Measurements from ENCODE around the gene VPS16.
"Not testable (repeated sequence)": the region's sequence is repeated elsewhere in the genome, so short reads cannot be mapped to it uniquely, and the experiment has no call there.

Gene VPS16

GRCh38 chr20:2806351-2806701, 34.2 kb upstream of the VPS16 start:
- ChIA-PET CTCF (no interaction called here), POLR2A (interaction anchor here (0.7 kb wide), 1 partner anchor 13 kb away, joined by 3 read pairs; no protein-coding TSS in a partner anchor)
- no peak for DNase-seq
- peaks cover 0 to 21% (median 11%) of the 10 kb centered on the region in 4 experiments for H3K4me1 ChIP-seq (ENCODE audit: control extremely low read depth in 1 of 4, control insufficient read depth in 4 of 4, insufficient read depth in 4 of 4, low read length in 3 of 4)
- H3K27me3 ChIP-seq (replicated peaks in 2 of 5; ENCODE audit: control insufficient read depth in 4 of 5, insufficient read depth in 5 of 5, low read length in 4 of 5): peaks cover 2 to 28% (median 12%) of the 10 kb centered on the region in 5 experiments
- no peak overlapping the region for H3K27ac ChIP-seq (ENCODE audit: insufficient read depth in 1 of 2, low read depth in 1 of 2, low read length in 2 of 2, poor library complexity in 1 of 2, severe bottlenecking in 2 of 2)
- H3K4me3 ChIP-seq (ENCODE audit: control insufficient read depth in 1 of 7, extremely low read depth in 1 of 7, insufficient read depth in 4 of 7, low read depth in 2 of 7, low read length in 6 of 7): no peak overlapping the region
- H3K36me3 ChIP-seq (ENCODE audit: control insufficient read depth in 4 of 4, insufficient read depth in 4 of 4, low read length in 3 of 4): no peaks in the 10 kb centered on the region
- peaks cover 0 to 3% (median 0%) of the 10 kb centered on the region in 5 experiments for H3K9me3 ChIP-seq (ENCODE audit: control extremely low read depth in 1 of 5, control insufficient read depth in 4 of 5, insufficient read depth in 2 of 5, low read depth in 1 of 5, low read length in 4 of 5)
- 98% methylated on average over 4 of the region's 4 CpGs for WGBS (ENCODE audit: insufficient coverage)

DNA sequence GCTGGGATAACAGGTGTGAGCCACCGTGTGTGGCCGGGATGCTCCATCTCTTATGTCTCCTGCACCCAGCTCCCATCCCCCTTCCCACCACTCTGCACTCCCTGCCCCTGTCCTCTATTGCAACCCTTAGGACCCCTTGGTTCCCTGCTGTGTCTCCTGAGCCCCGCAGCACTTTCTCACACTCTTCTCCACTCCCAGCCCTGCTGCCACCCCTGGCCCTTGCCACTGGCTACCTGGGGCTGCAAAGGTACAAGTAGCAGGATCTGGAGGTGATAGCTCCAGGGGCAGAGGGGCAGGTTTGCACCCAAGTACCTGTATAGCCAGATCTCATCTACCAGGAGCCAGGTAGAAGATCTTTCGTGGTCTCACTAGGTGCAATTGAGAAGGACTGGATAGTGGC, 33.5 kb upstream of the VPS16 start:
- ChIA-PET POLR2A (no interaction called here), CTCF (no interaction called here)
- H3K36me3 ChIP-seq (ENCODE audit: control insufficient read depth in 4 of 4, insufficient read depth in 4 of 4, low read length in 3 of 4): no peaks in the 10 kb centered on the region
- WGBS (ENCODE audit: insufficient coverage): 100% methylated on average over 3 of the region's 4 CpGs
- H3K27me3 ChIP-seq (replicated peaks in 2 of 5; ENCODE audit: control insufficient read depth in 4 of 5, insufficient read depth in 5 of 5, low read length in 4 of 5): peaks cover 2 to 28% (median 12%) of the 10 kb centered on the region in 5 experiments
- DNase-seq: no peak
- peaks cover 0 to 14% (median 5%) of the 10 kb centered on the region in 4 experiments for H3K4me1 ChIP-seq (ENCODE audit: control extremely low read depth in 1 of 4, control insufficient read depth in 4 of 4, insufficient read depth in 4 of 4, low read length in 3 of 4)
- peaks cover 0 to 5% (median 0%) of the 10 kb centered on the region in 5 experiments for H3K9me3 ChIP-seq (ENCODE audit: control extremely low read depth in 1 of 5, control insufficient read depth in 4 of 5, insufficient read depth in 2 of 5, low read depth in 1 of 5, low read length in 4 of 5)
- H3K27ac ChIP-seq (ENCODE audit: insufficient read depth in 1 of 2, low read depth in 1 of 2, low read length in 2 of 2, poor library complexity in 1 of 2, severe bottlenecking in 2 of 2): no peak overlapping the region
- H3K4me3 ChIP-seq (ENCODE audit: control insufficient read depth in 1 of 7, extremely low read depth in 1 of 7, insufficient read depth in 4 of 7, low read depth in 2 of 7, low read length in 6 of 7): no peak overlapping the region

GRCh38 chr20:2807929-2808328, 32.6 kb upstream of the VPS16 start:
- POLR2A ChIA-PET; H3K36me3 ChIP-seq (ENCODE audit: control insufficient read depth in 4 of 4, insufficient read depth in 4 of 4, low read length in 3 of 4); H3K27ac ChIP-seq (ENCODE audit: insufficient read depth in 1 of 2, low read depth in 1 of 2, low read length in 2 of 2, poor library complexity in 1 of 2, severe bottlenecking in 2 of 2); DNase-seq; H3K4me3 ChIP-seq (ENCODE audit: control insufficient read depth in 1 of 7, extremely low read depth in 1 of 7, insufficient read depth in 4 of 7, low read depth in 2 of 7, low read length in 6 of 7); H3K9me3 ChIP-seq (ENCODE audit: control extremely low read depth in 1 of 5, control insufficient read depth in 4 of 5, insufficient read depth in 2 of 5, low read depth in 1 of 5, low read length in 4 of 5); CTCF ChIA-PET: not testable (repeated sequence)
- peaks cover 0 to 11% (median 3%) of the 10 kb centered on the region in 4 experiments for H3K4me1 ChIP-seq (ENCODE audit: control extremely low read depth in 1 of 4, control insufficient read depth in 4 of 4, insufficient read depth in 4 of 4, low read length in 3 of 4)
- H3K27me3 ChIP-seq (replicated peaks in 2 of 5; ENCODE audit: control insufficient read depth in 4 of 5, insufficient read depth in 5 of 5, low read length in 4 of 5): peaks cover 2 to 28% (median 12%) of the 10 kb centered on the region in 5 experiments
- 100% methylated on average over 4 of the region's 9 CpGs for WGBS (ENCODE audit: insufficient coverage)

- 98% methylated on average over 7 of the region's 10 CpGs for WGBS (ENCODE audit: insufficient coverage)
- peaks cover 0 to 18% (median 13%) of the 10 kb centered on the region in 4 experiments for H3K4me1 ChIP-seq (ENCODE audit: control extremely low read depth in 1 of 4, control insufficient read depth in 4 of 4, insufficient read depth in 4 of 4, low read length in 3 of 4)
- peaks cover 2 to 25% (median 11%) of the 10 kb centered on the region in 5 experiments for H3K27me3 ChIP-seq (replicated peaks in 2 of 5; ENCODE audit: control insufficient read depth in 4 of 5, insufficient read depth in 5 of 5, low read length in 4 of 5)
- no peaks in the 10 kb centered on the region for H3K36me3 ChIP-seq (ENCODE audit: control insufficient read depth in 4 of 4, insufficient read depth in 4 of 4, low read length in 3 of 4)
- H3K4me3 ChIP-seq (ENCODE audit: control insufficient read depth in 1 of 7, extremely low read depth in 1 of 7, insufficient read depth in 4 of 7, low read depth in 2 of 7, low read length in 6 of 7): no peak overlapping the region
- no peak overlapping the region for H3K27ac ChIP-seq (ENCODE audit: insufficient read depth in 1 of 2, low read depth in 1 of 2, low read length in 2 of 2, poor library complexity in 1 of 2, severe bottlenecking in 2 of 2)
- no peak for DNase-seq
- peaks cover 0 to 8% (median 0%) of the 10 kb centered on the region in 5 experiments for H3K9me3 ChIP-seq (ENCODE audit: control extremely low read depth in 1 of 5, control insufficient read depth in 4 of 5, insufficient read depth in 2 of 5, low read depth in 1 of 5, low read length in 4 of 5)
- ChIA-PET POLR2A (interaction anchor here (1.1 kb wide), 1 partner anchor 9 kb away, joined by 4 read pairs; the partner anchor contains the start of gene CPXM1), CTCF (no interaction called here)
These were observed 30.9 kb upstream of the VPS16 start for GRCh38 chr20:2809690-2810089.

DNA sequence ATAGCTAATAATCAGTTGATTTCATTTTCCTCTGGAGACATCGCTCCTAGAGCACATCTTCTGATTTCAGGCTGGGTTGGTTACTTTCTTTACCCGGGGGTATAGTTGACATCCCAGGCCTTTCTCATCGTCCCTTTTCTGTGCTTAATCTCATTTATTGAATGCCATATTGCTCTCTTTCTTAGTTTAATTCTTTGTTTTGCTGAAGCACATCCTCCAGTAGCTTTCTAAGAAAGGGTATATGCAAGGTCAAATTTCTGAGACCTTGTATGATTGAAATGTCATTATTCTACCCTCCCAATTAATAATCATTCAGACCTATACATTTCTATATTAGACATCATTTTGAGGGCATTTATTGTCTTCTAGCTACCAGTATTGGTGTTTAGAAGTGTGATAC, 28.4 kb upstream of the VPS16 start:
- H3K36me3 ChIP-seq (ENCODE audit: control insufficient read depth in 4 of 4, insufficient read depth in 4 of 4, low read length in 3 of 4): no peaks in the 10 kb centered on the region
- H3K27me3 ChIP-seq (replicated peaks in 2 of 5; ENCODE audit: control insufficient read depth in 4 of 5, insufficient read depth in 5 of 5, low read length in 4 of 5): peaks cover 0 to 3% (median 2%) of the 10 kb centered on the region in 5 experiments
- ChIA-PET POLR2A (no interaction called here), CTCF (interaction anchor here (0.5 to 1.1 kb wide), 3 partner anchors 8 to 186 kb away, joined by 3 read pairs; partner anchors contain the start of gene CPXM1)
- peaks cover 0 to 24% (median 22%) of the 10 kb centered on the region in 4 experiments for H3K4me1 ChIP-seq (ENCODE audit: control extremely low read depth in 1 of 4, control insufficient read depth in 4 of 4, insufficient read depth in 4 of 4, low read length in 3 of 4)
- WGBS (ENCODE audit: insufficient coverage): 100% methylated on average over 3 of the region's 3 CpGs
- no peak overlapping the region for H3K27ac ChIP-seq (ENCODE audit: insufficient read depth in 1 of 2, low read depth in 1 of 2, low read length in 2 of 2, poor library complexity in 1 of 2, severe bottlenecking in 2 of 2)
- no peak for DNase-seq
- peaks cover 0 to 8% (median 0%) of the 10 kb centered on the region in 5 experiments for H3K9me3 ChIP-seq (ENCODE audit: control extremely low read depth in 1 of 5, control insufficient read depth in 4 of 5, insufficient read depth in 2 of 5, low read depth in 1 of 5, low read length in 4 of 5)
- H3K4me3 ChIP-seq (ENCODE audit: control insufficient read depth in 1 of 7, extremely low read depth in 1 of 7, insufficient read depth in 4 of 7, low read depth in 2 of 7, low read length in 6 of 7): no peak overlapping the region

DNA sequence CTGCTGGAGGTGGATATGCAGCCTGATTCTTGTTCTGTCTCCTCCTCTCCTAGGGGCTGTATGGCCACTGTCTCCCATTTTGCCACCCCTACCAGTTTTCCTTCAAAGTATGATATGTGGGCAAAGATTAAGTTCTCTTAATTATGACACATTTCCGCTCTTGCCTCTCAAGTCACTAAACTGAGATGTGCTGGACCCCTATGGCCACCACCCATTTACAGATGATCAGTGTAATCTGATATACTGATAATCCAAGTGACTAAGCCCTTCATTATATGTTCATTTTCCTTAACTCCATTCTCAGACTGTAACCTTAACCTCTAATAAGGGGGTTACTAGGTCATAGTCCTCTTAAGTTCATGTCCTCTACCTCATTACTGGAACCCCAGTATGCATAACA, 26.5 kb upstream of the VPS16 start:
- ChIA-PET POLR2A (interaction anchor here (1.0 kb wide), 1 partner anchor 13 kb away, joined by 4 read pairs; no protein-coding TSS in a partner anchor), CTCF (interaction anchor here (1.3 to 1.6 kb wide), 2 partner anchors 13 to 20 kb away, joined by 3 read pairs; partner anchors contain the start of gene CPXM1)
- peaks cover 0 to 24% (median 22%) of the 10 kb centered on the region in 4 experiments for H3K4me1 ChIP-seq (ENCODE audit: control extremely low read depth in 1 of 4, control insufficient read depth in 4 of 4, insufficient read depth in 4 of 4, low read length in 3 of 4)
- no peak overlapping the region for H3K4me3 ChIP-seq (ENCODE audit: control insufficient read depth in 1 of 7, extremely low read depth in 1 of 7, insufficient read depth in 4 of 7, low read depth in 2 of 7, low read length in 6 of 7)
- WGBS (ENCODE audit: insufficient coverage): no CpG with 5 or more reads among the region's 1 CpG
- no peak for DNase-seq
- H3K9me3 ChIP-seq (ENCODE audit: control extremely low read depth in 1 of 5, control insufficient read depth in 4 of 5, insufficient read depth in 2 of 5, low read depth in 1 of 5, low read length in 4 of 5): peaks cover 0 to 8% (median 0%) of the 10 kb centered on the region in 5 experiments
- peaks cover 0 to 4% (median 0%) of the 10 kb centered on the region in 5 experiments for H3K27me3 ChIP-seq (replicated peaks in 2 of 5; ENCODE audit: control insufficient read depth in 4 of 5, insufficient read depth in 5 of 5, low read length in 4 of 5)
- no peaks in the 10 kb centered on the region for H3K36me3 ChIP-seq (ENCODE audit: control insufficient read depth in 4 of 4, insufficient read depth in 4 of 4, low read length in 3 of 4)
- no peak overlapping the region for H3K27ac ChIP-seq (ENCODE audit: insufficient read depth in 1 of 2, low read depth in 1 of 2, low read length in 2 of 2, poor library complexity in 1 of 2, severe bottlenecking in 2 of 2)

DNA sequence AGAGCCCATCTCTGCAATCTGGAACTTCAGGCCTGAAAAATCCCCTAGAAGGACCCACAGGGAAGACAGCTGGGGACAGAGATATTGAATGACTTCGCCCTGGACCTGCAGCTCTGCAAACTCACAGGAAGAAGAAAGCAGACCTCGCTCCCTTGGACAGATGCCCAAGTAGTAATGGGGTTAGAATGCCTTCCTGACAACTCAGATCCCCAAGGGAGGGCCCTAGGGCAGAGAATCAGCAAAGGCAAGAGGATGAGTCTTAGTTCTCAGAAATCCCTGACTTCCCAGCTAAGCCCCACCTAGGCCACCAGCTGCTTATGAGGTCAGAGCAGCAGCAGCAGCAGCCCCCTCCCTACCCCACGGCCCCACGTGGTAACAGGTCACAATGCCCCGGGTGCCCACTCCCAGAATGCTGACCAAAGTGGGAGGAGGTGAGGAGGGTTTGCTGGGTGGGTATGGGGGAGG, 25.9 kb upstream of the VPS16 start, which contains the start of gene C20orf141:
Gene C20orf141, plus strand, starts transcription at position 401 of the 465 bp plus-strand sequence. CDS start 198 bp downstream, outside the sequence.
- DNase-seq: peak; percentile 73 to 92 (median 91)
- no peak within 1 kb of the TSS for H3K27ac ChIP-seq (ENCODE audit: insufficient read depth in 1 of 2, low read depth in 1 of 2, low read length in 2 of 2, poor library complexity in 1 of 2, severe bottlenecking in 2 of 2)
- 5% methylated on average over 2 of the region's 5 CpGs for WGBS (ENCODE audit: insufficient coverage)
- peaks cover 0 to 7% (median 0%) of the 10 kb centered on the region in 5 experiments for H3K27me3 ChIP-seq (replicated peaks in 2 of 5; ENCODE audit: control insufficient read depth in 4 of 5, insufficient read depth in 5 of 5, low read length in 4 of 5)
- H3K4me1 ChIP-seq (ENCODE audit: control extremely low read depth in 1 of 4, control insufficient read depth in 4 of 4, insufficient read depth in 4 of 4, low read length in 3 of 4): peaks cover 0 to 24% (median 22%) of the 10 kb centered on the region in 4 experiments
- peaks cover 0 to 8% (median 0%) of the 10 kb centered on the region in 5 experiments for H3K9me3 ChIP-seq (ENCODE audit: control extremely low read depth in 1 of 5, control insufficient read depth in 4 of 5, insufficient read depth in 2 of 5, low read depth in 1 of 5, low read length in 4 of 5)
- H3K36me3 ChIP-seq (ENCODE audit: control insufficient read depth in 4 of 4, insufficient read depth in 4 of 4, low read length in 3 of 4): no peaks in the 10 kb centered on the region
- POLR2A ChIA-PET: interaction anchor here (1.0 kb wide), 1 partner anchor 13 kb away, joined by 4 read pairs; no protein-coding TSS in a partner anchor
- CTCF ChIA-PET: interaction anchor here (1.3 to 1.6 kb wide), 2 partner anchors 14 to 19 kb away, joined by 3 read pairs; partner anchors contain the start of gene CPXM1
- peak within 1 kb of the TSS in 1 of 7 experiments; percentile 37 for H3K4me3 ChIP-seq (ENCODE audit: control insufficient read depth in 1 of 7, extremely low read depth in 1 of 7, insufficient read depth in 4 of 7, low read depth in 2 of 7, low read length in 6 of 7)

Data from common myeloid progenitor, CD34-positive (primary cell).